K562 (cell line): ENCODE results near the gene GPR108. TPM values are rescaled to one million over a fixed set of nuclear protein-coding genes. Genes with fewer than 3 reads are reported as not detected.
A peak's percentile ranks its signal among the peaks of the same experiment; 100 is the strongest.

Experiments used
- ARID4B ChIP-seq: sonication (generic); formaldehyde crosslinking; IDR thresholded peaks from 2 replicates; pipeline ENCODE4 v1.8.0; 2022; ENCODE audit warnings: mild to moderate bottlenecking, missing genetic modification reagents
- MYNN ChIP-seq, 2 experiments: sonication (generic); formaldehyde crosslinking in 1 of 2; IDR thresholded peaks; 2 replicates each; pipeline versions ENCODE4 v1.5.0 to v1.6.1; 2016 to 2020; ENCODE audit warnings: antibody characterized with exemption in 1 of 2, missing genetic modification reagents in 1 of 2
- PATZ1 ChIP-seq: fragments of 250-450 bp; sonication (Bioruptor Pico); IDR thresholded peaks from 2 replicates; pipeline ENCODE4 v1.5.0; 2020; ENCODE audit warnings: mild to moderate bottlenecking, borderline replicate concordance
- PURB ChIP-seq: sonication (generic); formaldehyde crosslinking; IDR thresholded peaks from 2 replicates; pipeline ENCODE4 v1.9.0; 2021; ENCODE audit warnings: low read depth, mild to moderate bottlenecking, missing genetic modification reagents
- SETDB1 ChIP-seq: IDR thresholded peaks from one replicate; pipeline ENCODE4 v1.6.1; 2012; ENCODE audit warnings: low read length, control low read depth, inconsistent platforms
- TSHZ1 ChIP-seq: fragments of 250-450 bp; sonication (Bioruptor Pico); IDR thresholded peaks from 2 replicates; pipeline ENCODE4 v1.4.0; 2020; ENCODE audit warnings: mild to moderate bottlenecking, moderate library complexity
- ZNF12 ChIP-seq: sonication (generic); formaldehyde crosslinking; IDR thresholded peaks from 2 replicates; pipeline ENCODE4 v1.4.0; 2020; ENCODE audit warnings: mild to moderate bottlenecking, missing genetic modification reagents
- ZNF239 ChIP-seq: fragments of 250-450 bp; sonication (Bioruptor Pico); IDR thresholded peaks from 2 replicates; pipeline ENCODE4 v1.4.0; 2020; ENCODE audit warnings: mild to moderate bottlenecking
- polyA plus RNA-seq, 8 experiments: library from polyadenylated mRNA; depleted of rRNA in 4 of 8; stranded (reverse) in 5 of 8; unstranded in 3 of 8; fragments of >200 nt; fragmentation: Nextera tagmentation in 2 of 8; fragmentation: Illumina TruSeq in 1 of 8; extraction: Ambion mirVana in 2 of 8; extraction: Trizol in 1 of 8; gene quantifications; 2 replicates each; pipeline versions ENCODE4 v1.2.1 to v1.2.3, GENCODE V29; 2011 to 2014; ENCODE audit warnings: inconsistent platforms in 1 of 8, missing spikeins in 1 of 8
- total RNA-seq, 7 experiments: library from RNA; depleted of rRNA in 6 of 7; stranded (reverse); fragments of >200 nt in 6 of 7; fragmentation: Illumina TruSeq in 2 of 7; extraction: Trizol in 2 of 7; gene quantifications; 2 replicates each; pipeline versions ENCODE4 v1.2.1 to v1.2.3, GENCODE V29; 2011 to 2021; ENCODE audit warnings: low replicate concordance in 1 of 7

Gene GPR108
- total and polyA plus RNA-seq, 9 of the 15 experiments (the other 6 are each of a cell fraction or from before 2014, with no cell fraction given) = 2.4 to 33.2 (median 24.4) TPM

GRCh38 chr19:6753178-6754031 is 16.0 kb upstream of the GPR108 start (continued):
- TF ChIP-seq PATZ1 (CRISPR knock-in tag) (no peak), PURB (CRISPR knock-in tag) (no peak), SETDB1 (no peak), MYNN (IDR thresholded peaks at IDR 0.05) (peak; percentile 54; the same call in 1 of the 2 replicates), MYNN (CRISPR knock-in tag; IDR thresholded peaks at IDR 0.05) (no peak), TSHZ1 (CRISPR knock-in tag) (no peak), ZNF239 (CRISPR knock-in tag) (peak; percentile 24; the same call in 1 of the 2 replicates), ZNF12 (peak; percentile 25; the same call in 1 of the 2 replicates), ARID4B (peak; percentile 96)
